ENCODE data around the gene TENM3. TPM values are rescaled to one million over a fixed set of nuclear protein-coding genes. Genes with fewer than 3 reads are reported as not detected.

Gene TENM3
- total RNA-seq, 2 experiments from 2014 or later, result not detected

GRCh38 chr4:182574706-182575105 is 331.5 kb downstream of the TENM3 start:
- Mint-ChIP-seq H3K4me1 (ENCODE audit: low read depth) (no peaks in the 10 kb centered on the region), H3K9me3 (no peaks in the 10 kb centered on the region), H3K27me3 (peaks cover 6% of the 10 kb centered on the region), H3K4me3 (no peak overlapping the region), H3K36me3 (ENCODE audit: low read depth) (no peaks in the 10 kb centered on the region), H3K27ac (no peak overlapping the region)
- TF ChIP-seq CTCF (IDR thresholded peaks at IDR 0.05), result no peak
- ChIA-PET CTCF (no interaction called here), POLR2A (no interaction called here)
- intact Hi-C loops (cut with micrococcal nuclease), result no loop called here
- ATAC-seq (no peak), DNase-seq (no peak)

- TF ChIP-seq CTCF (IDR thresholded peaks at IDR 0.05), result no peak
- H3K27ac Mint-ChIP-seq, result no peak overlapping the region
- H3K36me3 Mint-ChIP-seq (ENCODE audit: low read depth), result no peaks in the 10 kb centered on the region
- ATAC-seq, result no peak
- H3K9me3 Mint-ChIP-seq, result no peaks in the 10 kb centered on the region
- intact Hi-C loops (cut with micrococcal nuclease), result no loop called here
- CTCF ChIA-PET, result no interaction called here
- H3K27me3 Mint-ChIP-seq, result peaks cover 6% of the 10 kb centered on the region
- DNase-seq, result no peak
- no peaks in the 10 kb centered on the region for H3K4me1 Mint-ChIP-seq (ENCODE audit: low read depth)
- H3K4me3 Mint-ChIP-seq, result no peak overlapping the region
- POLR2A ChIA-PET, result no interaction called here
Observed at GRCh38 chr4:182575225-182575624, 332.0 kb downstream of the TENM3 start.

- CTCF ChIA-PET, result no interaction called here
- no peaks in the 10 kb centered on the region for H3K36me3 Mint-ChIP-seq (ENCODE audit: low read depth)
- no peak overlapping the region for H3K27ac Mint-ChIP-seq
- no peak overlapping the region for H3K4me3 Mint-ChIP-seq
- no peak for ATAC-seq
- no peaks in the 10 kb centered on the region for H3K9me3 Mint-ChIP-seq
- intact Hi-C loops (cut with micrococcal nuclease), result no loop called here
- POLR2A ChIA-PET, result no interaction called here
- no peak for TF ChIP-seq CTCF (IDR thresholded peaks at IDR 0.05)
- peaks cover 6% of the 10 kb centered on the region for H3K27me3 Mint-ChIP-seq
- no peaks in the 10 kb centered on the region for H3K4me1 Mint-ChIP-seq (ENCODE audit: low read depth)
- DNase-seq, result no peak
Observed at GRCh38 chr4:182576601-182577289, 333.5 kb downstream of the TENM3 start.

GRCh38 chr4:182577411-182577810 is 334.2 kb downstream of the TENM3 start:
- TF ChIP-seq CTCF (IDR thresholded peaks at IDR 0.05), result no peak
- peaks cover 6% of the 10 kb centered on the region for H3K27me3 Mint-ChIP-seq
- intact Hi-C loops (cut with micrococcal nuclease), result no loop called here
- DNase-seq (no peak), ATAC-seq (no peak)
- H3K4me3 Mint-ChIP-seq, result no peak overlapping the region
- no peaks in the 10 kb centered on the region for H3K9me3 Mint-ChIP-seq
- H3K27ac Mint-ChIP-seq, result no peak overlapping the region
- POLR2A ChIA-PET, result no interaction called here
- H3K36me3 Mint-ChIP-seq (ENCODE audit: low read depth), result no peaks in the 10 kb centered on the region
- CTCF ChIA-PET, result no interaction called here
- no peaks in the 10 kb centered on the region for H3K4me1 Mint-ChIP-seq (ENCODE audit: low read depth)

GRCh38 chr4:182578402-182578801 is 335.2 kb downstream of the TENM3 start:
- no peak for DNase-seq
- no peak overlapping the region for H3K4me3 Mint-ChIP-seq
- ChIA-PET POLR2A (no interaction called here), CTCF (no interaction called here)
- no peak for ATAC-seq
- TF ChIP-seq CTCF (IDR thresholded peaks at IDR 0.05), result no peak
- intact Hi-C loops (cut with micrococcal nuclease), result no loop called here
- H3K4me1 Mint-ChIP-seq (ENCODE audit: low read depth), result no peaks in the 10 kb centered on the region
- no peak overlapping the region for H3K27ac Mint-ChIP-seq
- H3K9me3 Mint-ChIP-seq, result no peaks in the 10 kb centered on the region
- no peaks in the 10 kb centered on the region for H3K36me3 Mint-ChIP-seq (ENCODE audit: low read depth)
- peaks cover 1% of the 10 kb centered on the region for H3K27me3 Mint-ChIP-seq

Data from activated CD8-positive, alpha-beta T cell treated with anti-CD3 and anti-CD28 coated beads for 36 hours (primary cell).